Stimulated activated CD4-positive, alpha-beta T cell treated with anti-CD3 and anti-CD28 coated beads, Interleukin-4, amount 100 ng/mL, for 48 hours (primary cell): Measurements from ENCODE around the gene CAPN12.

ENCODE experiments used
- DNase-seq, 2 donors: peaks; one replicate each; pipeline ENCODE4 v3.0.0-alpha.2; 2020; ENCODE audit warnings: low read depth in 2 of 2

The CAPN12 gene

GRCh38 chr19:38726284-38726673 is 18.0 kb downstream of the CAPN12 start:
- no peak for DNase-seq

GRCh38 chr19:38725469-38726283 is 18.6 kb downstream of the CAPN12 start:
- DNase-seq, result no peak

GRCh38 chr19:38723990-38724854 is 20.1 kb downstream of the CAPN12 start:
- no peak for DNase-seq

GRCh38 chr19:38723606-38723965 is 20.7 kb downstream of the CAPN12 start:
- DNase-seq, result no peak

GRCh38 chr19:38722947-38723605 is 21.2 kb downstream of the CAPN12 start:
- no peak for DNase-seq

- DNase-seq, result no peak
Observed at GRCh38 chr19:38721979-38722773, 22.1 kb downstream of the CAPN12 start.

- no peak for DNase-seq
Observed at GRCh38 chr19:38721496-38721895, 22.8 kb downstream of the CAPN12 start.

GRCh38 chr19:38720559-38721236 is 23.6 kb downstream of the CAPN12 start:
- no peak for DNase-seq

- DNase-seq, result no peak
Observed at GRCh38 chr19:38719761-38720558, 24.3 kb downstream of the CAPN12 start.

- DNase-seq, result no peak
Observed at GRCh38 chr19:38718747-38719543, 25.3 kb downstream of the CAPN12 start.

GRCh38 chr19:38717855-38718254 is 26.4 kb downstream of the CAPN12 start:
- DNase-seq, result no peak

- DNase-seq, result no peak
Observed at GRCh38 chr19:38717051-38717450, 27.2 kb downstream of the CAPN12 start.

GRCh38 chr19:38715555-38715954 is 28.7 kb downstream of the CAPN12 start:
- DNase-seq, result no peak

- no peak for DNase-seq
Observed at GRCh38 chr19:38714354-38714778, 29.9 kb downstream of the CAPN12 start.

- DNase-seq, result no peak
Observed at GRCh38 chr19:38713865-38714264, 30.4 kb downstream of the CAPN12 start.

GRCh38 chr19:38713227-38713649 is 31.0 kb downstream of the CAPN12 start:
- DNase-seq, result no peak

- no peak for DNase-seq
Observed at GRCh38 chr19:38712161-38712748, 32.0 kb downstream of the CAPN12 start.

- no peak for DNase-seq
Observed at GRCh38 chr19:38711726-38712153, 32.5 kb downstream of the CAPN12 start.
